NB4 (cell line): ENCODE data around the gene NUDT2.
"Not testable (repeated sequence)": the region's sequence is repeated elsewhere in the genome, so short reads cannot be mapped to it uniquely, and the experiment has no call there.

Source experiments
- DNase-seq: peaks from one replicate; pipeline ENCODE4 v3.0.0; 2010; ENCODE audit warnings: low read depth
- H3K4me3 ChIP-seq: one replicate; pipeline ENCODE4 v1.5.1; 2011; ENCODE audit warnings: mild to moderate bottlenecking, low read depth, low read length, moderate library complexity
- MYC ChIP-seq: IDR thresholded peaks from 2 replicates; pipeline ENCODE4 v1.6.1; 2011; ENCODE audit warnings: low read depth, low read length
- POLR2A ChIP-seq: IDR thresholded peaks from 2 replicates; pipeline ENCODE4 v1.6.1; 2011; ENCODE audit warnings: mild to moderate bottlenecking; ENCODE audit not compliant: insufficient read length; ENCODE audit errors: extremely low read depth
- TF ChIP-seq, protein P1 (sequence below): IDR thresholded peaks from 2 replicates; pipeline ENCODE4 v1.6.1; 2011; ENCODE audit warnings: low read depth, low read length
- TF ChIP-seq, protein P2 (sequence below): IDR thresholded peaks from one replicate; pipeline ENCODE4 v1.5.1; 2012; ENCODE audit warnings: low read depth, low read length

The NUDT2 gene

DNA sequence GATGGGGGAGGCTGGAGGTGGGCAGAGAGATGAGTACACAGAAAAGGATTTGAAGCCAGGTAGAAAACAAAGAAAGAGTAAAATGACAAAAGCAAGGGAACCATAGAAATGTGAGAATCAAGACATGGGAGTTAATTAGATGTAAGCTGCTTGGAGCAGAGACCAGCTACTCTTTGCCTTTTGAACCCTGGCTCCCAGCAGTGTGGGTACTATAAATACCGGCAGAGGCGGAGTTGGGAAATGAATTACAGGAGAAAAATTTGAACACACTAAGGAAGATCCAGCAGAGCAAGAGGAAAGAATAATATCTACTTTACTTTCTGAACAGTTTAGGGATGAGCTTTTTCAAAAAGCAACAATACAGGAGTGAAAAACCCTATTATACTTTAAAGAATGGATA, 36.8 kb upstream of the NUDT2 start:
- no peak overlapping the region for H3K4me3 ChIP-seq
- no peak for DNase-seq
- TF ChIP-seq, protein P1, sequence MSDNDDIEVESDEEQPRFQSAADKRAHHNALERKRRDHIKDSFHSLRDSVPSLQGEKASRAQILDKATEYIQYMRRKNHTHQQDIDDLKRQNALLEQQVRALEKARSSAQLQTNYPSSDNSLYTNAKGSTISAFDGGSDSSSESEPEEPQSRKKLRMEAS: no peak
- TF ChIP-seq, protein P2, sequence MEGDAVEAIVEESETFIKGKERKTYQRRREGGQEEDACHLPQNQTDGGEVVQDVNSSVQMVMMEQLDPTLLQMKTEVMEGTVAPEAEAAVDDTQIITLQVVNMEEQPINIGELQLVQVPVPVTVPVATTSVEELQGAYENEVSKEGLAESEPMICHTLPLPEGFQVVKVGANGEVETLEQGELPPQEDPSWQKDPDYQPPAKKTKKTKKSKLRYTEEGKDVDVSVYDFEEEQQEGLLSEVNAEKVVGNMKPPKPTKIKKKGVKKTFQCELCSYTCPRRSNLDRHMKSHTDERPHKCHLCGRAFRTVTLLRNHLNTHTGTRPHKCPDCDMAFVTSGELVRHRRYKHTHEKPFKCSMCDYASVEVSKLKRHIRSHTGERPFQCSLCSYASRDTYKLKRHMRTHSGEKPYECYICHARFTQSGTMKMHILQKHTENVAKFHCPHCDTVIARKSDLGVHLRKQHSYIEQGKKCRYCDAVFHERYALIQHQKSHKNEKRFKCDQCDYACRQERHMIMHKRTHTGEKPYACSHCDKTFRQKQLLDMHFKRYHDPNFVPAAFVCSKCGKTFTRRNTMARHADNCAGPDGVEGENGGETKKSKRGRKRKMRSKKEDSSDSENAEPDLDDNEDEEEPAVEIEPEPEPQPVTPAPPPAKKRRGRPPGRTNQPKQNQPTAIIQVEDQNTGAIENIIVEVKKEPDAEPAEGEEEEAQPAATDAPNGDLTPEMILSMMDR: no peak
- TF ChIP-seq POLR2A (no peak), MYC (no peak)

DNA sequence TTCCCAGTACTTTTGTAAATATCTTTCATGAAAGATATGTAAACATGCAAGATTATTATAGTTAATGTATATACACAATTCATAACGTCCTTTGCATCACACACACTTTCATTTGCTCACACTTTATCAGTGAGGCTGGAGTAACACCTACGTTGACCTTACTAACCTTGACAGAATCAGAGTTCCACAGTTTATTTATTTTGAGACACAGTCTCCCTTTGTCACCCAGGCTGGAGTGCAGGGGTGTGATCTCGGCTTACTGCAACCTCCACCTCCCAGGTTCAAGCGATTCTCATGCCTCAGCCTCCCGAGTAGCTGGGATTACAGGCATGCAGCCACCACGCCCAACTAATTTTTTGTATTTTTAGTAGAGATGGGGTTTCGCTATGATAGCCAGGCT, 28.3 kb upstream of the NUDT2 start:
- DNase-seq, H3K4me3 ChIP-seq: not testable (repeated sequence)

- not testable (repeated sequence) for DNase-seq, H3K4me3 ChIP-seq
These were observed 21.1 kb upstream of the NUDT2 start for GRCh38 chr9:34308316-34308715.

DNA sequence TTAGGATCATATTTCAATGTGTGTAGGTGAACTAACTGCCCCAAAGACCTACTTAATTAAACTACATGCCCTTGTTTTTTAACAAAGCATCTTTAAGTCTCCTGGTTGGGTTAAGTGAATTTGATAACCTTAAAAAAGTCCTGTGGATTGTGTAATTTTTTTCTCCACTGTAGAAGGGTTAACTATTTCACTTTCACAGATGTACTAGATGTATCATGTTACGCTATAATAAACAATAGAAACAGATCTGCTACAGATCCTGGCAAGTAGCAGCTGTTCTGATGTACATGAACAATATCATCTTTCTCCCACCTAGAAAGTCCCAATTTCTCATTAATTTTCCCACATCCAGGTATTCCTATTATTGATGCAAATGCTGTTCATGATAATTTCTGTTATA, 19.2 kb upstream of the NUDT2 start:
- TF ChIP-seq, protein P1: no peak
- TF ChIP-seq, protein P2: no peak
- TF ChIP-seq POLR2A (no peak), MYC (no peak)
- H3K4me3 ChIP-seq: no peak overlapping the region
- DNase-seq: no peak

DNA sequence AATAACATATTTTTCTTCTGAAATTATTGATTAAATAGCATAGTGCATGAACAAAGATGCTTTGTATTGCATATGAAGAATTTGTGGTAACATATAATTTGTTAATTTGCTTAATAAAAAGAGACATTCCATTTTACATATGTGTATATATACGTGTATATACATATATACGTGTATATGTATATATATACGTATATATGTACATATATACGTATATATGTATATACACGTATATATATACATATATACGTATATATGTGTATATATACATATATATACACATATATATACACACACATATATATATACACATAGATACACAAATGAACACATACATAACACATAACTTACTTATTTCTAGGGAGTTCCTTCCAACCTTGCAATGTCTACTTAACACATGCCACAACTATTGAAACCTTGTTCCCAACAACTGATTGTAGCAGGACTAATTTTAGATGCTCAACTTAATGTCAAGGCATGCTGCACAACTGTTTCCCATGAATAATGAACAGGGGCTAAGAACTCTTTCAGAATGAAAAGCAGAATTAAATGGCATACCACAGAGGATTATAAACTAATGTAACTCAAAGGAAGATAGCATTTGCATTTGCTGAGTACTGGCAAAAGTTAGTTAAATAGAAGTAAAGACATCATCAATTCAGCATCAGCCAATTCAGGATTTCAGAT, 17.7 kb upstream of the NUDT2 start:
- H3K4me3 ChIP-seq: no peak overlapping the region
- TF ChIP-seq, protein P1: no peak
- TF ChIP-seq POLR2A (no peak), MYC (no peak)
- TF ChIP-seq, protein P2: no peak
- DNase-seq: no peak

- DNase-seq: no peak
- no peak for TF ChIP-seq MYC
- TF ChIP-seq, protein P2: no peak
- TF ChIP-seq POLR2A: no peak
- TF ChIP-seq, protein P1: no peak
- H3K4me3 ChIP-seq: no peak overlapping the region
These were observed 11.9 kb upstream of the NUDT2 start for GRCh38 chr9:34317436-34317835.

DNA sequence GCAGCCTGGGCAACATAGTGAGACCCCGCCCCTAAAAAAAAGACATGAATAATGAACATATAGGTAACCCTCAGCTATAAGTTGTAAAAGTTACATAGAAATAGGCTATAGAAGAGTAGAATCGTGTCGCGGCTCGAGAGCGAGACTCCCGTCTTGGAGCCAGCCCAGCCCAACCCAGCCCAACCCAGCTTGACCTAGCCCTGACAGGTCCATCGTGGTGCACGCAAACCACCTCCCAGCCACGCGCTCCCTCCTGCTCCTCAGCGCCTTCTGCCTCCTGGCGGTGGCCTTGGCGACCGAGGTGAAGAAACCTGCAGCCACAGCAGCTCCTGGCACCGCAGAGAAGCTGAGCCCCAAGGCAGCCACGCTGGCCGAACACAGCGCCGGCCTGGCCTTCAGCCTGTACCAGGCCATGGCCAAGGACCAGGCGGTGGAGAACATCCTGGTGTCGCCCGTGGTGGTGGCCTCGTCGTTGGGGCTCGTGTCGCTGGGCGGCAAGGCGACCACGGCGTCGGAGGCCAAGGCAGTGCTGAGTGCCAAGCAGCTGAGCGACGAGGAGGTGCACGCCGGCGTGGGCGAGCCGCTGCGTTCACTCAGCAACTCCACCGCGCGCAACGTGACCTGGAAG, 11.1 kb upstream of the NUDT2 start:
- H3K4me3 ChIP-seq: no peak overlapping the region
- no peak for TF ChIP-seq POLR2A
- TF ChIP-seq, protein P2: no peak
- TF ChIP-seq, protein P1: no peak
- no peak for TF ChIP-seq MYC
- DNase-seq: no peak
